Measurements from ENCODE around the gene WARS2. TPM values are rescaled to one million over a fixed set of nuclear protein-coding genes. Genes with fewer than 3 reads are reported as not detected.
"Not testable (repeated sequence)": the region's sequence is repeated elsewhere in the genome, so short reads cannot be mapped to it uniquely, and the experiment has no call there.

WARS2 gene
- total and polyA plus RNA-seq, 12 donors: 5.1 to 35.9 (median 20.9) TPM

GRCh38 chr1:119159111-119159510 is 18.7 kb upstream of the WARS2 start:
- TF ChIP-seq POLR2A (IDR thresholded peaks at IDR 0.05) (no peak), CTCF (IDR thresholded peaks at IDR 0.05) (no peak)
- Histone ChIP-seq H3K9me3 (replicated peaks in 1 of 3) (no peaks in the 10 kb centered on the region), H3K27me3 (no peaks in the 10 kb centered on the region), H3K4me3 (no peak overlapping the region), H3K27ac (no peak overlapping the region), H3K36me3 (replicated peaks in 1 of 2) (peaks cover 0 to 18% of the 10 kb centered on the region in 2 donors), H3K4me1 (replicated peaks in 1 of 2) (no peaks in the 10 kb centered on the region)
- no peak for DNase-seq
- 83 to 100% (median 98%) methylated on average over 2 of the region's 2 CpGs for WGBS, 4 donors
- intact Hi-C loops (cut with DNase I): no loop called here

GRCh38 chr1:119156761-119157160 is 16.3 kb upstream of the WARS2 start:
- H3K27me3 ChIP-seq; intact Hi-C loops (cut with DNase I); H3K4me1 ChIP-seq (replicated peaks in 1 of 2); H3K9me3 ChIP-seq (replicated peaks in 1 of 3); DNase-seq; H3K4me3 ChIP-seq; H3K27ac ChIP-seq: not testable (repeated sequence)
- 93 to 97% (median 95%) methylated on average over 6 of the region's 6 CpGs for WGBS, 4 donors
- H3K36me3 ChIP-seq (replicated peaks in 1 of 2): peaks cover 0 to 18% of the 10 kb centered on the region in 2 donors

GRCh38 chr1:119155069-119155468 is 14.6 kb upstream of the WARS2 start:
- DNase-seq; H3K9me3 ChIP-seq (replicated peaks in 1 of 3); intact Hi-C loops (cut with DNase I); H3K4me3 ChIP-seq; H3K4me1 ChIP-seq (replicated peaks in 1 of 2); H3K27ac ChIP-seq; H3K27me3 ChIP-seq: not testable (repeated sequence)
- WGBS, 4 donors: 94 to 98% (median 96%) methylated on average over 4 of the region's 4 CpGs
- H3K36me3 ChIP-seq (replicated peaks in 1 of 2): peaks cover 0 to 18% of the 10 kb centered on the region in 2 donors

GRCh38 chr1:119150150-119150549 is 9.7 kb upstream of the WARS2 start:
- Histone ChIP-seq H3K27me3 (no peaks in the 10 kb centered on the region), H3K9me3 (replicated peaks in 1 of 3) (no peaks in the 10 kb centered on the region), H3K36me3 (replicated peaks in 1 of 2) (no peaks in the 10 kb centered on the region), H3K4me3 (no peak overlapping the region), H3K27ac (no peak overlapping the region), H3K4me1 (replicated peaks in 1 of 2) (peaks cover 15 to 17% of the 10 kb centered on the region in 2 donors)
- intact Hi-C loops (cut with DNase I): no loop called here
- 94 to 100% (median 96%) methylated on average over 1 of the region's 1 CpG for WGBS, 4 donors
- TF ChIP-seq CTCF (IDR thresholded peaks at IDR 0.05) (no peak), POLR2A (IDR thresholded peaks at IDR 0.05) (no peak)
- DNase-seq: no peak

GRCh38 chr1:119147661-119148090 is 7.2 kb upstream of the WARS2 start:
- no peaks in the 10 kb centered on the region for H3K36me3 ChIP-seq (replicated peaks in 1 of 2)
- H3K4me1 ChIP-seq (replicated peaks in 1 of 2): peaks cover 15 to 21% of the 10 kb centered on the region in 2 donors
- no peak overlapping the region for H3K4me3 ChIP-seq
- peak in 1 of 7 donors; percentile 4 for DNase-seq
- 40 to 53% (median 45%) methylated on average over 4 of the region's 4 CpGs for WGBS, 4 donors
- TF ChIP-seq CTCF (IDR thresholded peaks at IDR 0.05) (peak in 1 of 6 experiments; percentile 13), POLR2A (IDR thresholded peaks at IDR 0.05) (no peak)
- H3K27ac ChIP-seq: peak overlapping the region; percentile 31 to 79 (median 64)
- no peaks in the 10 kb centered on the region for H3K9me3 ChIP-seq (replicated peaks in 1 of 3)
- intact Hi-C loops (cut with DNase I): no loop called here
- H3K27me3 ChIP-seq: no peaks in the 10 kb centered on the region

Measured in adrenal gland (tissue), 12 donors.